HG02943 (cell line): Measurements from ENCODE around the gene CLSTN1.

ENCODE experiments used
- ATAC-seq: cut with Tn5 transposase; IDR thresholded peaks from one replicate; pipeline ENCODE4 v1.9.1; 2021; ENCODE audit warnings: mild to moderate bottlenecking, low read depth, moderate library complexity; ENCODE audit not compliant: unreplicated experiment

Gene CLSTN1

GRCh38 chr1:9852004-9852403 is 28.2 kb upstream of the CLSTN1 start:
- no peak for ATAC-seq

- no peak for ATAC-seq
Observed at GRCh38 chr1:9850442-9851162, 26.8 kb upstream of the CLSTN1 start.

GRCh38 chr1:9849691-9850441 is 26.1 kb upstream of the CLSTN1 start:
- no peak for ATAC-seq

GRCh38 chr1:9848022-9848421 is 24.3 kb upstream of the CLSTN1 start:
- no peak for ATAC-seq

- ATAC-seq: no peak
Observed at GRCh38 chr1:9847269-9847668, 23.5 kb upstream of the CLSTN1 start.

GRCh38 chr1:9846611-9847171 is 22.9 kb upstream of the CLSTN1 start:
- ATAC-seq: no peak

GRCh38 chr1:9845914-9846313 is 22.1 kb upstream of the CLSTN1 start:
- ATAC-seq: no peak

- ATAC-seq: no peak
Observed at GRCh38 chr1:9844756-9845155, 21.0 kb upstream of the CLSTN1 start.

- ATAC-seq: no peak
Observed at GRCh38 chr1:9844106-9844505, 20.3 kb upstream of the CLSTN1 start.

GRCh38 chr1:9843576-9843945 is 19.8 kb upstream of the CLSTN1 start:
- ATAC-seq: no peak

GRCh38 chr1:9842781-9843575 is 19.2 kb upstream of the CLSTN1 start:
- no peak for ATAC-seq

GRCh38 chr1:9842073-9842711 is 18.4 kb upstream of the CLSTN1 start:
- ATAC-seq: no peak

GRCh38 chr1:9841460-9841859 is 17.7 kb upstream of the CLSTN1 start:
- no peak for ATAC-seq

- no peak for ATAC-seq
Observed at GRCh38 chr1:9840176-9840575, 16.4 kb upstream of the CLSTN1 start.

- no peak for ATAC-seq
Observed at GRCh38 chr1:9838946-9839345, 15.2 kb upstream of the CLSTN1 start.

- ATAC-seq: no peak
Observed at GRCh38 chr1:9836632-9836960, 12.8 kb upstream of the CLSTN1 start.

GRCh38 chr1:9835758-9836631 is 12.2 kb upstream of the CLSTN1 start:
- ATAC-seq: no peak

GRCh38 chr1:9835404-9835757 is 11.6 kb upstream of the CLSTN1 start:
- no peak for ATAC-seq

GRCh38 chr1:9833632-9834031 is 9.9 kb upstream of the CLSTN1 start:
- ATAC-seq: no peak
